GM23338 (cell line): Measurements from ENCODE around the gene NAA11. TPM values are rescaled to one million over a fixed set of nuclear protein-coding genes. Genes with fewer than 3 reads are reported as not detected.

Source experiments
- ATAC-seq: fragments of 200-7000 bp; cut with Tn5 transposase; 3 replicates; pipeline ENCODE4 v1.9.1; 2020
- DNase-seq: peaks from one replicate; pipeline ENCODE4 v3.0.0-alpha.2; 2015; ENCODE audit warnings: low spot score
- H2AFZ ChIP-seq: fragments of 200-600 bp; sonication (generic); 2 replicates; pipeline ENCODE4 v1.8.0; 2016; ENCODE audit warnings: antibody characterized with exemption, mild to moderate bottlenecking, moderate library complexity
- H3F3A ChIP-seq: fragments of 200-600 bp; sonication (generic); replicated peaks from 2 replicates; pipeline ENCODE4 v1.8.0; 2017; ENCODE audit warnings: antibody characterized with exemption, mixed run types, low read depth
- H3K27ac ChIP-seq: fragments of 200-600 bp; sonication (generic); 2 replicates; pipeline ENCODE4 v1.6.1; 2016; ENCODE audit warnings: low read depth
- H3K27me3 ChIP-seq: fragments of 200-600 bp; sonication (generic); 2 replicates; pipeline ENCODE4 v1.8.0; 2016; ENCODE audit warnings: mild to moderate bottlenecking, mixed run types, moderate library complexity; ENCODE audit not compliant: insufficient read depth
- H3K36me3 ChIP-seq: fragments of 200-600 bp; sonication (generic); 2 replicates; pipeline ENCODE4 v1.8.0; 2016; ENCODE audit warnings: mild to moderate bottlenecking; ENCODE audit not compliant: insufficient read depth
- H3K4me1 ChIP-seq: fragments of 200-600 bp; sonication (generic); 2 replicates; pipeline ENCODE4 v1.8.0; 2016; ENCODE audit warnings: mild to moderate bottlenecking, moderate library complexity; ENCODE audit not compliant: insufficient read depth
- H3K4me2 ChIP-seq: fragments of 200-600 bp; sonication (generic); 2 replicates; pipeline ENCODE4 v1.7.1; 2017; ENCODE audit warnings: mixed run types
- H3K4me3 ChIP-seq: fragments of 200-600 bp; sonication (generic); 2 replicates; pipeline ENCODE4 v1.6.1; 2016; ENCODE audit warnings: mixed run types
- H3K79me2 ChIP-seq: fragments of 200-600 bp; sonication (generic); replicated peaks from 2 replicates; pipeline ENCODE4 v1.8.0; 2017; ENCODE audit warnings: mild to moderate bottlenecking; ENCODE audit not compliant: insufficient read depth
- H3K9me2 ChIP-seq: fragments of 200-600 bp; sonication (generic); 2 replicates; pipeline ENCODE4 v1.8.0; 2017; ENCODE audit not compliant: insufficient read depth
- H4K20me1 ChIP-seq: fragments of 200-600 bp; sonication (generic); replicated peaks from 2 replicates; pipeline ENCODE4 v1.8.0; 2017; ENCODE audit warnings: mild to moderate bottlenecking; ENCODE audit not compliant: insufficient read depth
- H3K27ac Mint-ChIP-seq: 2 replicates; pipeline ENCODE4 v1.8.0; 2020; ENCODE audit warnings: inconsistent platforms, mild to moderate bottlenecking, moderate library complexity, mixed read lengths
- H3K27me3 Mint-ChIP-seq: 3 replicates; pipeline ENCODE4 v1.8.0; 2022; ENCODE audit warnings: low read depth, mild to moderate bottlenecking, moderate library complexity, mixed read lengths, inconsistent platforms; ENCODE audit not compliant: insufficient read depth, poor library complexity
- H3K36me3 Mint-ChIP-seq: 3 replicates; pipeline ENCODE4 v1.8.0; 2021; ENCODE audit warnings: low read depth, mild to moderate bottlenecking, inconsistent platforms, moderate library complexity, mixed read lengths
- H3K4me1 Mint-ChIP-seq: 3 replicates; pipeline ENCODE4 v1.8.0; 2020; ENCODE audit warnings: mild to moderate bottlenecking, inconsistent platforms, mixed read lengths
- H3K4me3 Mint-ChIP-seq: 3 replicates; pipeline ENCODE4 v1.8.0; 2021; ENCODE audit warnings: moderate library complexity, mild to moderate bottlenecking, inconsistent platforms, mixed read lengths
- H3K9me3 Mint-ChIP-seq: 3 replicates; pipeline ENCODE4 v1.8.0; 2020; ENCODE audit warnings: moderate library complexity, mild to moderate bottlenecking, inconsistent platforms, mixed read lengths
- CREB1 ChIP-seq: fragments of 250-450 bp; sonication (Bioruptor Pico); IDR thresholded peaks from 2 replicates; pipeline ENCODE4 v1.5.0; 2020; ENCODE audit warnings: low read depth, mild to moderate bottlenecking, moderate library complexity
- CTCF ChIP-seq, 2 experiments: fragments of 200-600 bp in 1 of 2; sonication (generic) in 1 of 2; conservative IDR thresholded peaks; 2 replicates each; pipeline versions ENCODE4 v1.5.1 to v1.6.1; 2016 to 2017; ENCODE audit warnings: antibody characterized with exemption in 2 of 2, low read depth in 2 of 2, mild to moderate bottlenecking in 2 of 2, moderate library complexity in 1 of 2
- ETS1 ChIP-seq: IDR thresholded peaks from 2 replicates; pipeline ENCODE4 v1.6.1; 2016; ENCODE audit warnings: antibody characterized with exemption
- EZH2 ChIP-seq: fragments of 200-600 bp; sonication (generic); IDR thresholded peaks from one replicate; pipeline ENCODE4 v1.8.0; 2017; ENCODE audit warnings: antibody characterized with exemption, mild to moderate bottlenecking, low read depth; ENCODE audit not compliant: unreplicated experiment
- EZH2phosphoT487 ChIP-seq: fragments of 200-600 bp; sonication (generic); IDR thresholded peaks from one replicate; pipeline ENCODE4 v1.8.1; 2018; ENCODE audit warnings: antibody characterized with exemption; ENCODE audit not compliant: unreplicated experiment
- JUNB ChIP-seq: IDR thresholded peaks from one replicate; pipeline ENCODE4 v1.6.1; 2016; ENCODE audit warnings: antibody characterized with exemption; ENCODE audit not compliant: unreplicated experiment
- NANOG ChIP-seq: IDR thresholded peaks from 2 replicates; pipeline ENCODE4 v1.6.1; 2016; ENCODE audit warnings: antibody characterized with exemption, borderline replicate concordance
- POLR2AphosphoS5 ChIP-seq: IDR thresholded peaks from 2 replicates; pipeline ENCODE4 v1.6.1; 2016; ENCODE audit warnings: antibody characterized with exemption, low read depth
- REST ChIP-seq: IDR thresholded peaks from one replicate; pipeline ENCODE4 v1.6.1; 2018; ENCODE audit warnings: antibody characterized with exemption; ENCODE audit not compliant: unreplicated experiment
- STAT1 ChIP-seq: IDR thresholded peaks from one replicate; pipeline ENCODE4 v1.6.1; 2016; ENCODE audit warnings: antibody characterized with exemption; ENCODE audit not compliant: unreplicated experiment
- ZNF114 ChIP-seq: fragments of 250-450 bp; sonication (Bioruptor Pico); IDR thresholded peaks from 2 replicates; pipeline ENCODE4 v1.5.0; 2020; ENCODE audit warnings: mild to moderate bottlenecking, moderate library complexity
- ZNF331 ChIP-seq: fragments of 250-450 bp; sonication (Bioruptor Pico); IDR thresholded peaks from 2 replicates; pipeline ENCODE4 v1.5.0; 2020; ENCODE audit warnings: low read depth, mild to moderate bottlenecking, moderate library complexity
- ZNF462 ChIP-seq: fragments of 250-450 bp; sonication (Bioruptor Pico); IDR thresholded peaks from 2 replicates; pipeline ENCODE4 v1.5.0; 2020; ENCODE audit warnings: mild to moderate bottlenecking, moderate library complexity
- polyA plus RNA-seq: library from polyadenylated mRNA; unstranded; fragments of >200 nt; fragmentation: Nextera tagmentation; extraction: Ambion mirVana; gene quantifications from 2 replicates; pipeline ENCODE4 v1.2.1, GENCODE V29; 2016
- total RNA-seq: library from RNA; depleted of rRNA; stranded (reverse); fragments of >200 nt; shearing (Covaris generic); gene quantifications from 2 replicates; pipeline ENCODE4 v1.2.3, GENCODE V29; 2014

Gene NAA11
- total and polyA plus RNA-seq, 2 experiments from 2014 or later: not detected

GRCh38 chr4:79298484-79298883, 27.4 kb downstream of the NAA11 start:
- Histone ChIP-seq H3K27me3 (no peaks in the 10 kb centered on the region), H3K9me2 (peaks cover 2% of the 10 kb centered on the region; the same call in 1 of the 2 replicates), H3K79me2 (no peaks in the 10 kb centered on the region), H3F3A (no peaks in the 10 kb centered on the region), H4K20me1 (no peaks in the 10 kb centered on the region), H3K36me3 (no peaks in the 10 kb centered on the region), H3K4me3 (no peak overlapping the region), H3K27ac (no peak overlapping the region), H3K4me1 (no peaks in the 10 kb centered on the region), H3K4me2 (no peak overlapping the region), H2AFZ (peak overlapping the region; percentile 14; the same call in 1 of the 2 replicates)
- no peak for TF ChIP-seq CTCF (conservative IDR thresholded peaks at IDR 0.05; ENCODE audit: low read depth in 2 of 2)
- no peak for TF ChIP-seq ZNF114 (CRISPR knock-in tag)
- no peak for TF ChIP-seq EZH2
- no peak for TF ChIP-seq POLR2AphosphoS5
- no peak for TF ChIP-seq NANOG
- TF ChIP-seq REST: no peak
- no peak for TF ChIP-seq JUNB
- no peak for TF ChIP-seq STAT1
- no peak for TF ChIP-seq ETS1
- no peak for TF ChIP-seq CREB1
- TF ChIP-seq ZNF331: no peak
- TF ChIP-seq EZH2phosphoT487: no peak
- TF ChIP-seq ZNF462 (CRISPR knock-in tag): no peak
- Mint-ChIP-seq H3K9me3 (no peaks in the 10 kb centered on the region), H3K27ac (no peak overlapping the region), H3K4me1 (no peaks in the 10 kb centered on the region), H3K4me3 (no peak overlapping the region), H3K36me3 (no peaks in the 10 kb centered on the region), H3K27me3 (no peaks in the 10 kb centered on the region)
- no peak for ATAC-seq
- no peak for DNase-seq
